Glomerular visceral epithelial cell (primary cell): ENCODE measurements around the gene FUT6.

Experiments used
- DNase-seq: peaks from one replicate; pipeline ENCODE4 v3.0.0-alpha.2; 2016; ENCODE audit errors: extremely low spot score

The FUT6 gene

GRCh38 chr19:5804516-5805461 is 34.7 kb downstream of the FUT6 start, which contains the start of gene NRTN:
TSS of gene NRTN (plus strand) at chr19:5805067. CDS start at chr19:5824166, 19,099 bp downstream.
- DNase-seq: no peak

GRCh38 chr19:5803752-5804515 is 35.6 kb downstream of the FUT6 start:
- peak; percentile 92 for DNase-seq

- no peak for DNase-seq
These were observed 36.1 kb downstream of the FUT6 start for GRCh38 chr19:5803441-5803751.

GRCh38 chr19:5801796-5802619 is 37.5 kb downstream of the FUT6 start:
- DNase-seq: no peak

DNA sequence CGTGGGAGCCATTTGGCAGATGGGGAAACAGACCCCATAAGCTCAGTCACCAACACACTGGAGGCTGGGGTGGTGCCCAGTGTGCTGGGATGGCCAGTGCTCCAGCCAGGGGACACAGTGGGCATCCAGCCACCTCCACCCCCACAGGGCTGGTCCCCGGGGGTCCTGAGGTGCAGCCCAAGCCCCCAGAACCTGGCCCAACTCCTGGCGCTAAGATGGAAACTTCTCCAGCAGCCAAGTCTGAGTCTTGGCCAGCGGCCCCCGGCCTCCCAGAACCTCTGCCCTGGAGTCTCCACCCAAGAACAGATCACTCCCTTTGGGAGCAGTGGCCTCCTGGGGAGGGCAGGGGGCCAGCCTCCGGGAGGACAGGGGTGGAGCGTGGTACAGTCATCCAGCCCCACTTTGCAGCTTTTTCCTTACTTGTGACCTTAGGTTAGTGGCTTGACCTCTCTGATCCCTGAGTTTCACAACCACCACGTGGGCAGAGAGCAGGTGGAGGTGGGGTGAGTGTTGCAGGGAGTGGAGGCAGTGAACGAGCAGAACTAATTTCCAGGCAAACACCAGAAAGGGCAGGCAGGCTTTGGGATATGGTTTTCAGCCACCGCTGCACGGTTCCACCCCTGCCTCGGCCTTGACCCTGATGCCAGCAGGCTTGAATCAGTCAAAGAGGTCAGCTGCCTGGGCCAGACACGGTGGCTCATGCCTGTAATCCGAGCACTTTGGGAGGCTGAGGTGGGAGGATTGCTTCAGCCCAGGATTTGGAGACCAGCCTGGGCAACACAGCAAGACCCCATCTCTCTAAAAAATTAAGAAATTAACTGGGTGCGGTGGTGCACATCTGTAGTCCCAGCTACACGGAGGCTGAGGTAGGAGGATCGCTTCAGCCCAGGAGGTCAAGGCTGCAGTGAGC is 38.9 kb downstream of the FUT6 start:
- no peak for DNase-seq

DNA sequence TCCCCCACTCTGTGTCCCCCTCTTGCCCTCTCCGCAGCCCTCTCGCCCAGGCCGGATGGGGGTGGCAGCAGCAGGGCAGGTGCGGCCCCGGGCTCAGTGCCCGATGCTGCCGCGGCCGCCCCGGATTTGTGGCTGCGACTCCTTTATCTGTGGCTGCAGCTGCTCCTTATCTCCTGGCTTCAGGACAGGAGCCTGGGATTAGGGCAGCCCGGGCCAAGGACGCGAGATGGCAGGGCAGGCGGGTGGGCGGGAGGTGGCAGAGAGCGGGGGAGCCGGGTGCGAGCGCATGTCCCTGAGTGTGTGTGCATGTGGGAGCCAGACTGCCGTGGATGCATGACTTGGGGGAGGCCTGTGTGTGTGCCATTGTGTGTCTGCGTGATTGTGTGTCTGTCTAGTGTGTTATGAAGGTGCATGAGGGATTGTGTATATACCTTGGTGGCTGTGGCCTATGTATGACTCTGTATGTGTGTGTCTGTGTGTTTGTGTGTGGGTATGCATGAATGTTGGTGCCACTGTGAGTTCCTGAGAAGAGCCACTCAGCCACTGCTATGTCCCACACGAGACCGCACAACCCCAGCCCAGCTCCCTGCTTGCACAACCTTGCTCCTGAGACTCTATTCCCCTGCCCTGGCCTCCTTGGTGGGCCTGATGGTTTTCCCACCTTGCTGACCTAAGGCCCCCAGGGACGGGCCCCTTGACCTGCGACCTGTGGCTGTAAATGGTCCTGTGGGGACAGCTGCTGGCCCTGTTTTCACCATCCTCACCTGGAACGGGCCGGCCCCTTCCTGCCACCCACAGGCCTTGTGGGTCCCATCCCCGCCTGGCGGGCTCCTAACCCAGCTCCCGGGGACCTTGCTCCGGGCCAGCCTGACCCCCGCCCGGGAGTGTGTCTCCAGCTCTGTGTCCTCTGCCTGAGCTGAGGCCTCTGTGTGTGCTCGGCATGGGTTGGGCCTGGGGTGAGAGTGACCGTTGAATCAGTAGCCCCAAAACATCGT is 40.0 kb downstream of the FUT6 start:
- DNase-seq: no peak

DNA sequence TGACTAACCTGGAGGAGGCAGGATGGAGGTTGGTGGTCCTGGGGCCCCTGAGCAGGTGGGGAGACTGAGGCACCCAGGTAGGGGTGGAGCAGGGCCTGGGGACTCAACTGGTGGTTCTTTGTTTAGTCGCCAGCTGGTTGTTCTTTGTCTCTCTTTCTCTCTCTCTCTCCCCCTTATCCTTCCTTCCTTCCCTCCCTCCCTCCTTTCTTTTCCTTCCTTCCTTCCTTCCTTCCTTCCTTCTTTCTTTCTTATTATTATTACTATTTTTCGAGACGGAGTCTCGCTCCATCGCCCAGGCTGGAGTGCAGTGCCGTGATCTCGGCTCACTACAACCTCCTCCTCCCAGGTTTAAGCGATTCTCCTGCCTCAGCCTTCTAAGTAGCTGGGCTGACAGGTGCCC is 41.3 kb downstream of the FUT6 start:
- DNase-seq: no peak

DNA sequence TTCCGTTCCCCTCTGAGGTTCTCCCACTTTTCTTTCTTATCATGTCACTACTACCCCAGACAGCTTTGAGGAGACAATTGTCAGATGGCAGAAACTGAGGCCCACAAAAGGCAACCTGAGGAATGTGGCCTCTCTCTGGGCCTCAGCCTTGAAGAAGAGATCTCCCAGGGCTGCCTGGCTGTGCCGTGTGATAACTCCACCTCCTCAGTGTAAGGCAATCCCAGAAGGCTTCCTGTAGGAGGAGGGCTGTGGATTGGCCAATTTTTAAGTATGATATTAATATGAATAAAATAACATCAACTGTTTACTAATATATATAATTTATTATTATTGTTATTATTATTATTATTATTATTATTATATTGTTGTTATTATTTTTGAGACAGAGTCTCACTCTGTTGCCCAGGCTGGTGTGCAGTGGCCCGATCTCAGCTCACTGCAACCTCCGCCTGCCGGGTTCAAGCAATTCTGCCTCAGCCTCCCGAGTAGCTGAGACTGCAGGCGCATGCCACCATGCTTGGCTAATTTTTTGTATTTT is 44.1 kb downstream of the FUT6 start:
- no peak for DNase-seq

DNA sequence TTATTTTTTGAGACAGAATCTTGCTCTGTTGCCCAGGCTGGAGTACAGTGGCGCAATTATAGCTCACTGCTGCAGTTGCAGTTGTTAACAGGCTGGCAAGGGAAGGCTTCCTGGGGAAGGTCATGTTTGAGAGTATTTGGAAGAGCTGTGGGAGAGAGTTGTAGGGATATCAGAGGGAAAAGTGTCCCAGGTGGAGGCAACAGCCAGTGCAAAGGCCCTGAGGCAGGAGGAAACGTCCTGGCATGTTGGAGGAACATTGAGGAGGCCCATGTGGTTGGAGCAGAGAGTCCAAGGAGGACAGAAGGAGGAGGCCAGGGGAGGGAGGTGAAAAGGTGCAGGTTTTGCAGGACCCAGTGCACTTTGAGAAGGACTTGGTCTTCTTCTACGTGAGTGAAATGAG is 46.3 kb downstream of the FUT6 start:
- DNase-seq: no peak

DNA sequence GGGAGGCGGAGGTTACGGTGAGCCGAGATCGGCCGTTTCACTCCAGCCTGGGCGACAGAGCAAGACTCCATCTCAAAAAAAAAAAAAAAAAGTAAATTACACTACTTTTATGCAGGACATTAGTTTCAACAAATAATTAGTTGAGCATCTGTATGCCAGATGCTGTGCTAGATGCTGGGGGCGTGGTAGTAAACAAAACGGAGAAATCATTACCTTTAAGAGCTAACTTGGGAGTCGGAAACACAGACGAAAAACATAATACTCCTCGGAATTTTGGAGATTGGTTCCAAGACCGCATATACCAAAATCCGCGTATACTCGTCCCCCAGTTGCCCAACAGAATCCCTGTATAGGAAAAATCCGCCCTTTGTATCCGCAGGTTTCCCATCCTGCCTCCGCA is 47.3 kb downstream of the FUT6 start:
- DNase-seq: no peak

DNA sequence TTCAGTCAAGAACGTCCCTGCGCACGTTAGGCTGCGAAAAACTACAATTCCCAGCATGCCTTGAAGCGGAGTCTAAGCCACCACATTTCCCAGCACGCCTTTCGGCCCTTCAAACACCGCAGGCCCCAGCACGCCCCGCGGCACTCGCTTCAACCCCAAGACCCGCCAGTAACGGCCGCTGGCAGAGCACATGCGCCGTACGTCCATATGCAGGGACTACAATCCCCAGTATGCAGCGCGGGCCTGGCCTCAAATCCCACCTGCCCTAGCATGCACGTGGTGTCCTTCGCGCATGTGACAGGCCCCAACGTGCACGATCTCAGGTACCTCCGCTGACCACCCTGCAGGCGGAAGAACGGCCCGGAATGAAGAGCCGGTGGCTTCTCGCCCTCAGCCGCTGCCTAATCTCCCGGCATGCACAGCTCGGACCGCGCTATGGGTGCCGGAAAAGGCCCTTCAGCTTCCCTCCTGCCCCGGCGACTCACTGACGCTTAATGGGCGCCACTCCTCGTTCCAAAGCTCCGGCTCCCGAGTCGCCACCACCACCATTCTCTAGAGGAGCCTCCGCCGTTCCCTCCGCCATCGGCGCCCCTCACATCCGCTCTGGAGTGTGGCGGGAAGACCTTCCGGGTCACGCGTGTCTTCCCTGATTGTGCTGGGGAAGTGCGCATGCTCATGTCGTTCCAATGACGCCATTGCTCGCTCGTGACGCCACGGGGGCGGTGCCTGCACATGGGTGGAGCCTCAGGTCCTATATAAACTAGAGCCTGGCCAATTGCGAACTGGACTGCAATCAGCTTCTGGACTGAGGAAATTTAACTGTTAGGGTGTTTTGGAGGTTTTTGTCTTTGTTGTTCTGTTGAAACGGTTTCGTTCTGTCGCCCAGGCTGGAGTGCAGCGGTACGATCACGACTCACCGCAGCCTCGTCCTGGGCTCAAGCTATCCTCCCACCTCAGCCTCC is 48.7 kb downstream of the FUT6 start, which contains the start of gene DUS3L:
Gene DUS3L (minus strand): TSS at position 605 of the 962 bp plus-strand sequence. CDS start 22 bp downstream, at position 583.
- DNase-seq: peak; percentile 97

DNA sequence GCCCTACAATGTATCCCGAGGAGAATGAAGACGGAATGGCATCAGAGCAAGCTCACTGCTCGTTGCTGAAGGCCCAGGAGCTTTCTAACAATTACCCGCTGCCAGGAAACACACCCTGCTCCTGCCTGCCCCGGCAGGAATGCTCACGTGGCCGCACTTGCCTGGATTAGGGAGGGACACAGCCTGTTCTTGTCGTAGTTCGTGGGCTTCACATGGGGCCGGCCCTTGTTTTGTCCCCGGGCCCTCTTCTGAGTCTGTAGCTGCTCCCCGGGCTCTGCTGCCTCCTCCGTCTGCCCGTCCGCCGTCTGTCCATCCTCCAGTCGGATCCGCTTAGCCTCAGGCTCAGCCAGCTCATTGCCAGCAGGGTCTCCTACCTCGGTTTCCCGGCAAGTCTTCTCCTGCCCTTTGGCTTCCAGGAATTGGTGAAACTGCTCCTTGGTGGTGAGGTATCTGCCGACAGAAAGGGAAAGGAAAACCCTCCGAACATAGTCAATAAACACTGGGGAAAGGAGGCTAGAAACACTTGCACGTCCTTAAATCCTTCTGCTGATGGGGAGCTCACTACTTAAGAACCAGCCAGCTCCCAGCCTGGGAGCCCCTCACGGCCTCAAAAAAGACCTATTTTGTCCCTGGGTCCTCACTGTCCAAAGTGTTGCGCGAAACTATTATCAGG is 49.5 kb downstream of the FUT6 start:
- no peak for DNase-seq

DNA sequence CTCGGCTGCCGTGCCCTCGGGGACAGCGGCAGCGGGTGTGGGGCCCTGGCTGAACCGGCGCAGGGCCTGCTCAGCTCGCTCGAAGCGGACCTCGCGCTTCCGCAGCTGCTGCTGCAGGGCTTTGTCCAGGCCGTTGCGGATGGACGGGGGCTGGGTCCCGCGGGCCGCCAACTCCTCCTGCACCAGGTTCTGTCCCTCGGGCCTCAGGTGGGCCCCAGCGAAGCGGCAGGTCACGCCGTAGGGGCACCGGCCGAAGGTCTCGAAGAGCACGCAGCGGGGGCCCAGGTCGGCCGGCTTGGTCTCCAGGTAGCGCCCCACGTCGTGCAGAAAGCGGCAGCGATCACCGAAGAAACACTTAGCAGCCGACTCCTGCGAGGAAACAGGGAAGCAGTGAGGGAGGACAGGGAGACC is 50.1 kb downstream of the FUT6 start:
- no peak for DNase-seq

DNA sequence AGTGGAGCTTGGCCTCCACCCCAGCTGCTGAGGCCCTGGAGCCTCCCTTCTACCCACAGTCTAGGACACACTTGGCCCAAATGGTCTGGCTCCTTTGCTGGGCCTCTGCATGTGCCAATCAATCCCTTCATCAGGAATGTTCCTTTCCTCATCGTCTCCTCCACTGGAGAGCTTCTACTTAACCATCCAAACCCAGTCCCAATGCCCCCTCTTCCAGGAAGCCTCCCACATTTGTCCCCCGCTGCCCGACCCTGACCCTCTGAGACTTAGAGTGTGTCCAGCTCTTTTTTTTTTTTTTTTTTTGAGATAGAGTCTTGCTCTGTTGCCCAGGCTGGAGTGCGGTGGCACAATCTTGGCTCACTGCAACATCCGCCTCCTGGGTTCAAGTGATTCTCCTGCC is 51.1 kb downstream of the FUT6 start:
- no peak for DNase-seq

DNA sequence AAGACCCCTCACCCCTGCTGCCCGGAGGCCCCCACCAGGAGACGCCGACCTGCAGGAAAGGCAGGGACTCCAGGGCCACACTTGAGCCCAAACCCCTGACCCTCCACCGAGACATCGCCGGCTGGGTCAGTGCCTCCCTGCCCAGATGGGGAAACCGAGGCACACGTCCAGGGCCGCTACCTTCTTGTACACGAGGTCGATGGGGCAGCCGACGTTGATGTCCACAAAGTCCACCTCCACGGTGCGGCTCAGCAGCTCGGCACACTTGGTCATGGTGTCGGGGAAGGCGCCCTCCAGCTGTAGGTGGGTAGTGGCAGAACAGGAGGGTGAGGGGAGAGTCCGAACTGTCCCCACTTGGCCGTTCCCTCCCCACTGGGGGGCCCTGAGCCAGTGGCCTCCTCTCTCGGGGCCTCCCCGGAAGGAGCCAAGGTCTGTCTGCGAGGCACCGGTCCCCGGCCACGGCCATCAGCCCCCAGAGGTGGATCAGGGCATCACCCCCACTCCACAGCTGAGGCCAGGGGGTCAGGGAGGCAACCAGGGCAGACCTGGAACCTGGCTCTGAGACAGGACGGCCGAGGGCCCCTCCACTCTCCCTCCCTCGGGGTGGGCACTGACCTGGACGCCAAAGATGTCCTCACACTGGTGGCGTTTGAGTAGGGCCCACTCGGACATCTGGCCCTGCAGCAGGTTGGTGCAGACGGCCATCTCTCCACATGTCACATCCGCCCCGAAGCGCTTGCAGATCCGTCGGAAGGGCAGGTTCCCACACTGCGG is 51.9 kb downstream of the FUT6 start:
- no peak for DNase-seq

DNA sequence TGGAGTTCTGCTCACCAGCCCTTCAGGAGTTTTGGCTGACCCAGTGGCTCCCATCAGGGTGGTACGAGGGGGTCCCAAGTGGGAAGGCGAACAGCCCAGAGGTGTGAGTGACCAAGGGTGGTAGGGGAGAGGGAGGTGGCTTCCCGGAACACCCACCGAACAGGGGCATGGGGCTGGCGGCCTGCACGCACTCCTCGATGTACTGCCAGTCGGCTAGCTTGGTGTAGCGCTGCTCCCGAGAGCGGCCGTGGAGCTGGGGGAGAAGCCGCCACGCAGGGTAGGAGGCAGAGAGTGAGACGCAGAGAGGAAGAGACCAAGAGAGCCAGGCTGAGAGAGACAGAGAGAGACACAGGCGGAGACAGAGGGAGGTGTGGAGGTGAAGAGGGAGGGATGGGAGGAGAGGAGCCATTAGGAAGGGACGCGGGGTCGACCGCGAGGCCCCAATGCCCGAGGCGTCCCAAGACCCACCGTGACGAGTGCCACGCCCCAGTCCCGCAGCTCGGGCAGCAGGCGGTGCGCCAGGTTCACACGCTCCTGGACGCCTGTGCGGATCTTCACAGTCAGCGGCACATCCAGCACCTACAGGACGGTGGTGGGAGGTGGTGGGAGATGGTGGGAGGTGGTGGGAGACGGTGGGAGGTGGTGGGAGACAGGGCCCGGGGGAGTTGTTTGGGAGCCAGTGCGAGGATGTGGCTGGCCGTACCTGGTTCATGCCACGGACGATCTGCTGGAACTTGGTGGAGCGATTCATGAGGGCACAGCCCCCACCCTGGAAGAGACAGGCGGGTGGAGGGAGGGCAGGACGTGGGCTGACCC is 52.7 kb downstream of the FUT6 start:
- no peak for DNase-seq
